NCI-H446 (cell line): ENCODE results near the gene SOCS2.
"Not testable (repeated sequence)": the region's sequence is repeated elsewhere in the genome, so short reads cannot be mapped to it uniquely, and the experiment has no call there.

Experiments used
- DNase-seq, 2 experiments: peaks; one replicate each; lab custom pipeline; 2025; lab: John Stamatoyannopoulos, UW

SOCS2 gene, protein sequence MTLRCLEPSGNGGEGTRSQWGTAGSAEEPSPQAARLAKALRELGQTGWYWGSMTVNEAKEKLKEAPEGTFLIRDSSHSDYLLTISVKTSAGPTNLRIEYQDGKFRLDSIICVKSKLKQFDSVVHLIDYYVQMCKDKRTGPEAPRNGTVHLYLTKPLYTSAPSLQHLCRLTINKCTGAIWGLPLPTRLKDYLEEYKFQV

GRCh38 chr12:93571925-93572711, at the start of gene SOCS2:
SOCS2 (plus strand) TSS chr12:93572675; CDS start chr12:93572898, 223 bp downstream.
- DNase-seq, result no peak

DNA sequence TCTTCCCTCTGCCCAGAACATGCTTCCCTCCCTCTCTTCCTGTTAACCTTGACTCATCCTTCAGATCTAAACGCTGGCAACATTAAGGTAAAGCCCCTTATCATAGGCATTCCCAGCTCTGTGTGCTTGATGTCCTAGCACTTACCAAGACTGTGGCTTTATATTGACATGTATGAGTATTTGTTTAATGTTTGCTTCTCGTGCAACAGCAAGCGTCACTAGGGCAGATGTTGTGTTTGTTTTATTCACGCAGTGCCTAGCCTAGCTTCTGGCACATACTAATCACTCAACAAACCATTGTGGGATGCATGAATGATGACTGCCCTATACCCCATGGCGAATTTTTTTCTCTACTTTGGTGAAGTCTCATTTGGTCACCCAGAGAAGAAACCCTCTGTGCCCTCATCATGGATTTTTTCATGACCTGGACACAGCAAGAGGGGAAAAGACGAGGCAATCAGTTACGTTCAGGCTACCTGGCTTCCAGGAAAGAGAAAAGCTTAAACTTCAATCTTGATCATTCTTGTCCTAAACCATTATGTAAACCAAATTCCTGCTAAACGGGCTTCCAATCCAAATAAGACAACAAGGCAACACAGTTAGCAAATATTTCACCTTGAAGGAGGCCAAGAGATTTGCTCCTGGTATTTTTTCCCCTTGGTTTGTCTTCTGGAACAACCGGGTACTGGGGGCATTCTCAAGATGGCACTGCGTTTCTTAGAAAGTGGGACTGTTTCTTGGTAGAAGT, 47.9 kb upstream of the SOCS2 start:
- DNase-seq, result no peak

DNA sequence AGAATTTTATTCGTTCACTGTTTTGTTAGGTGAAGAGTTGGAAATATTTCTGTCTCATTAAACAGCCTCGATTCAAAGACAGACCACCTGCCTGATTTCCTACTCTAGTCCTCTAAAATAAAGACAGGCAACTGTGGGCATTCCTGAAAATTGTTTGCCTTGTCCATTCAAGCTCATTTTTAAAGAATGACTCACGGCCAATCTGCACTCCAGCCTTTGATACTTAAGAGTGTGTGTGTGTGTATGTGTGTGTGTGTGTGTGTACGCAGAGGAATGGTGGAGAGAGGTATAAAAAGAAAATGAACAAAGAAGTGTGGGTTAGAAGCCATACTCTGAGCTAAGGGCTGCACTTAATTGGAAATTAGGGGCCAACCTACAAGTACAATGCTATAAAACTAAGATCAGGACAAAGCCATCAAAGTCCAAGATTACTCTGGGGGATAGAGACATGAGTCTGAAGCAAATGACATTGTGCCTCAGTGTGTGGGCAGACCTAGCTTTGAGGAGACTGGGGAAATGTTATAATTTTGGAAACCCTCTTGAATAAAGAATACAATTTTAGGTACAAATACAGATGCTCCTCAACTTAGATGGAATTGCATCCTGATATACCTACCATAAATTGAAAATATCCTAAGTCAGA, 45.6 kb upstream of the SOCS2 start:
- DNase-seq, result peak in 1 of 2 experiments; percentile 24

DNA sequence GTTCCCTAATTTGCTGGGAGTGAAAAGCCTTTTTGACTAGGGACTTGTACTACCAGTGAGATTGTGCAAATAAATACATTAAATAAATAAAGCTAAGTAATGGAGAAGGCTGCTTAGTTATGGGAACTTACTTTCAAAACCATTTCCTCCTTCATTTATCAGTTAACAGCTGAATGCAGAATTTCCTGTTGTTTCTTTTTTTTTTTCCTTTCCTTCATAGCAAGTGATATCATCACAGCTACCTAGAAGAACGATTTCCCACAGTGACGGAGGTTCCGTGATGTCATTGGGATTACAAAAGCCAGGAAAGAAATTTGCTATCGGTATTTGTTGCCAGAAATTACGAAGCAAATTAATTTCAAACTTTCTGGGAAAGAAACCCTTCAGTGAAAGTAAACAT, 42.1 kb upstream of the SOCS2 start:
- no peak for DNase-seq

GRCh38 chr12:93533310-93533709, 39.2 kb upstream of the SOCS2 start:
- DNase-seq, result no peak

DNA sequence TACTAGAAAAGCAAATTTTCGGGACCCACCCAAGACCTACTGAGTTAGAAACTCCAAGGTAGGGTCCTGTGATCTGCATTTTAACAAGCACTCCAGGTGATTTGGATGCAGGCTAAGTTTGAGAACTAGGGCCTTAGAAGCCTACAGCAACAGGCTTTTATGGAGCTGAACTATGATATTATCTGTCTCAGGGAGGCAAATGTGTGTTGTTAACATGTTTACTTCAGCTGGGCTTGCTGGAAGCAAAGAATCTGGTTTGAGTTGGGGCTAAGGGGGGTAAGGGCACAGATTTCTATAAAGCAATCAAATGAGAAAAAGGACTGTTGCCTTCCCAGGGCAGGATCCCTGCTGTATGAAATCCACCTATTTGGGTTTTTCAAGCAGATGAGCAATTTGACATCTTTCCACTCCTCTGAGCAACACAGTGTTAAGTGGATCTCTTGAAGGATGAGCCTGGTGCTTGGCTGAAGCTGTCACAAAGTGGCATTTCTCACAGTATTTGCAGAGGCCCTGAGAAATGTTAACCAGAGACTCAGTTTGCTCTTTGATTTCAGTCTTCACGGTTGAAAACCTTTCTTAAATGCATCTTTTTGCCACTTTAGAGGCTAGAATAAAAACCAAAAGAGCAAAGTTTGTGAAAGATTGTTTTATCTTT, 36.2 kb upstream of the SOCS2 start:
- no peak for DNase-seq

- peak in 1 of 2 experiments; percentile 12 for DNase-seq
These were observed 35.5 kb upstream of the SOCS2 start for GRCh38 chr12:93536766-93537488.

GRCh38 chr12:93537769-93538168, 34.7 kb upstream of the SOCS2 start:
- DNase-seq, result no peak

GRCh38 chr12:93539821-93540220, 32.7 kb upstream of the SOCS2 start:
- DNase-seq, result no peak

DNA sequence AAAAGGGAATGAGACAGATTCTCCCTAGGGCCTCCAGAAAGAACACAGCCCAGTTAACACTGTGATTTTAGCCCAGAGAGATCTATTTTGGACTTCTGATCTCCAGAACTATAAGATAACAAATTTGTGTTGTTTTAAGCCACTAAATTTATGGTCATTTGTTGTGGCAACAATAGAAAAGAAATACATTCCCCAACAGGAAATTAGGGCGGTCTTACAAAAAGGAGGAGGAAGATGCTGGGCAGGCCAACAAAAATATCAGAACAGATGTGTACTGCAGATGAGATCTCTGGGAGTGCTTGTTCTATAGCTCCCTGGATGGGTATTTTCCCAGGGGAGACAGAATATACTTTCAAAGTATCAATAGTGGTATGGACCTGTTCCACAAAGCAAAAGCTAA, 32.0 kb upstream of the SOCS2 start:
- no peak for DNase-seq

DNA sequence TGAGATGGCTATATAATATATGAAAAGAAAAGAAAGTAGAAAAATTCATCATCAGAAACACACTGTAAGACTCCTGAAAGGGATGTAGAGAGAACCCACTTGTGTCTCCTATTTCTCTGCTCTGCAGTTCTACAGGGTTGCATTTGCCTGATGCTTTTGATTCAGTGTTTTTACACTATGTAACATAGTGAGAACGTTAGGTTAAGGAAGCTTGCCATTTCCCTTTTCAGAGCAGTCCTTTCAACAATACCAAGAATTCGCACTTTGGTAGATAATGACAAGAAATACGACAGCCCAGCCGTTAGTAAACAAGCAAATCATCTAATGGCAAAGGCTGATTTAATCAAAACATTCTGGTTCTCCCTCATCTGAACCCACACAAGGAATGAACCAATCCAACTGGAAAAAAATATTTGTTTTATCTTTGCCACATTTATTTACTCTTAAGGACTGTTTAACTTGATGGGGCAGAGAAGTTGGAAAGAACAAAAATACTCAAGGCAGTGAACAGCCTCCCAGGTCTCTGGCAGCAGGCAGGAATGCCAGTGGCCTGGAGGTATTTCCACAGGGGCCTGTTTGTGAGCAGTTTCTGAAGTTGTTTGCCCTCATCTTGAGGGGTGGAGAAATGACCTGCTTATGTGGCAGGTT, 30.8 kb upstream of the SOCS2 start:
- DNase-seq, result no peak

DNA sequence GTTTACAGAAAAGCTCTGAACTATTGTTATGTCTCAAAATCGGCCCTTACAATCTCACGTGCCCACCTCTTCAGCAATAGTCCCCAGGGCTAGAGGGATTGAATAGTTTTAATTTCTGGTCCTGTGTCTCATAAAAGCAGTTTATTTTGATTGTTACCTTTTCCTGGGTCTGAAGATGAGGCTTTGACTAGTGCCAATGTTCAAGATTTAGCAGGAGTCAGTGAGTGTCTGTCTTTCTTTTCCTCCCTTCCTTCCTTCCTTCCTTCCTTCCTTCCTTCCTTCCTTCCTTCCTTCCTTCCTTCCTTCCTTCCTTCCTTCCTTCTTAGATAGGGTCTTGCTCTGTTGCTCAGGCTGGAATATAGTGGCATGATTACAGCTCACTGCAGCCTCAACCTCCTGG, 24.7 kb upstream of the SOCS2 start:
- DNase-seq, result no peak

- DNase-seq, result no peak
These were observed 23.3 kb upstream of the SOCS2 start for GRCh38 chr12:93549174-93549573.

DNA sequence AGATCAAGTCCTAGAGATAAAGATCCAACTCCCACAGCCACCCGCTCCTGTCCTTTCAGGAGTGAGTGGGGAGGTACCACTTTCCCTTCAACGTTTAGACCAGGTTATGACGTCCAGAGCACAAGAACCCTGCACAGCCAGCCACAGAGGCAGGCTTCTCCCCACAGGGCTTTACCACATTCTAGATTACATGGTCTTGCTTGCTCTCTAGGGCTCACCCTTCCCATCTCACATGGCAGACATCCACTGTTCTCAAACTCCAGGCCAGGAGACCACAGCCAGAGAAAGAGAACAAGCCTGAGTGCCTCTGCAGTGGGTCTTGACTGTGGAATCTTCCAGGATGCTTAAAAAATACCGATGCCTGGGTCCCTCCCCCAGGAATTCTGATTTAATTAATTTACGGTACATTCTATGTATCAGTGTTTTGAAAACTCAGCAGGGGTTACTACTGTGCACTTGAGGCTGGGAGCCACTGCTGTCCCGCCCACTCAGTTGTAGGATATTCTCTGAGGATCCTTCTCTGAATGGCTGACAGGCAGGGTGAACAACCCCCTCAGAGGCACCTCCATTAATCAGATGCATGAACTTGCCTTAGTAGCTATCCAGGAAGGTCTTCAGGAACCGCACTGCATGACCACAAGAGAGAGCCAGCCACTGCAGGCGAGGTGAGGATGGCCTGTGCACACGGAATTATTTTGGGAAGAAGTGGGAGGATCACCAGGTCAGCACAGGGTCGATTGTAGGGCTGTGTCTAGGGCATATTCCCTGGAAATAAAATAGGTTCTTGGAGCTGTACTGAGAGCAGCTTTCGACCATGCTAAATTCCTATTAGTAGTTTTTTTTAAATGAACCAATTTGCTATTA, 21.5 kb upstream of the SOCS2 start:
- DNase-seq, result no peak

GRCh38 chr12:93552427-93552826, 20.0 kb upstream of the SOCS2 start:
- no peak for DNase-seq

GRCh38 chr12:93557879-93558278, 14.6 kb upstream of the SOCS2 start:
- DNase-seq, result not testable (repeated sequence)

DNA sequence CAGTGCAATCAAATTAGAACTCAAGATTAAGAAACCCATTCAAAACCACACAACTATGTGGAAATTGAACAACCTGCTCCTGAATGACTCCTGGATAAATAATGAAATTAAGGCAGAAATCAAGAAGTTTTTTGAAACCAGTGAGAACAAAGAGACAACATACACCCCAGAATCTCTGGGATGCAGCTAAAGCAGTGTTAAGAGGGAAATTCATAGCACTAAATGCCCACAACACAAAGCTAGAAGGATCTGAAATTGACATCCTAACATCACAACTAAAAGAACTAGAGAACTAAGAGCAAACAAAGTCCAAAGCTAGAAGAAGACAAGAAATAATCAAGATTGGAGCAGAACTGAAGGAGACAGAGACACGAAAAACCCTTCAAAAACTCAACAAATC, 13.8 kb upstream of the SOCS2 start:
- not testable (repeated sequence) for DNase-seq

- peak in 1 of 2 experiments; percentile 20 for DNase-seq
These were observed 8.5 kb upstream of the SOCS2 start for GRCh38 chr12:93563807-93564538.

DNA sequence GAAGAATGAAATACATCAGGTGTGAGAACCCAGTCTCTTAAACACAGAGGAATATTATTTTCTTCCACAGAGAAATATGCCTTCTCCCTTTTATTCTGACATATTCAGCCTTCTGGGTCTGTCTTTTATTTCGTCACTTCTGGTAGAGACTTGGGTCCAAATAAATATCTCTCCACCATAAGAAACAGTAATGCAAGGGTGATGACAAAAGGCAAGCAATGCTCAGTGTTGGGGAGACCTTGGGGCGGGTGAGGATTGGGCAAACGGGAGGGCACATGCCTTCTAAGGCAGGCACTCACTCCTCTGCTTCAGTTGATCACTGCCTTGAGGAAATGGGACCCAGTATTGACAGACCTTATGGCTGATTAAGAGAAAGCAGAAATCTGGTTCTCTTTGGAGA, 6.7 kb upstream of the SOCS2 start:
- no peak for DNase-seq
